K562 (cell line): ENCODE results near the gene MAP3K6. TPM values are rescaled to one million over a fixed set of nuclear protein-coding genes. Genes with fewer than 3 reads are reported as not detected.
A peak's percentile ranks its signal among the peaks of the same experiment; 100 is the strongest.

ENCODE experiments used
- ATAC-seq: fragments of 200-7000 bp; cut with Tn5 transposase; 3 replicates; pipeline ENCODE4 v1.9.1; 2020; ENCODE audit warnings: moderate library complexity
- BruUV-seq: library from RNA; stranded (reverse); fragments of 400-500 nt; replicated peaks from 2 replicates; lab custom pipeline; 2021; lab: Mats Ljungman, UMichigan
- CTCF ChIA-PET: fragments of 300-600 bp; formaldehyde crosslinking; extraction: SDS; loops from one replicate; lab custom pipeline; 2021; ENCODE audit warnings: low intra/inter-chr PET ratio; lab: Yijun Ruan, JAX
- POLR2A ChIA-PET: fragments of 300-600, 350-650 bp; sonication (Branson Sonifier 250); formaldehyde crosslinking; extraction: SDS; loops from one replicate; lab custom pipeline; 2021; ENCODE audit warnings: antibody characterized with exemption, inconsistent platforms; lab: Yijun Ruan, JAX
- DNase-seq, 4 experiments: peaks; one replicate each; pipeline versions ENCODE4 v3.0.0 to v3.0.0-alpha.2; 2011 to 2018; ENCODE audit warnings: low spot score in 3 of 4, mixed read lengths in 3 of 4; ENCODE audit errors: extremely low read depth in 1 of 4
- FAIRE-seq: peaks from 2 replicates; lab custom pipeline; 2011; peaks lifted over from hg19 to GRCh38; lab: Jason Lieb, UNC
- H2AFZ ChIP-seq: 2 replicates; pipeline ENCODE4 v1.6.0; 2011; ENCODE audit warnings: low read depth, low read length, control low read depth, inconsistent platforms
- H3K27ac ChIP-seq: fragments of 200-600 bp; 3 replicates; pipeline ENCODE4 v1.8.0; 2011; ENCODE audit warnings: low read depth, mild to moderate bottlenecking, control low read depth, inconsistent platforms, low read length, moderate library complexity, mixed read lengths; ENCODE audit errors: extremely low read depth
- H3K27me3 ChIP-seq, 2 experiments: fragments of 300-600 bp in 1 of 2; 2 replicates in 1 of 2; 3 replicates in 1 of 2; pipeline versions ENCODE4 v1.6.0 to v1.8.0; 2011; ENCODE audit warnings: inconsistent platforms in 2 of 2, low read length in 2 of 2, mild to moderate bottlenecking in 1 of 2, mixed read lengths in 1 of 2, moderate library complexity in 1 of 2; ENCODE audit not compliant: control insufficient read depth in 2 of 2, insufficient read depth in 2 of 2
- H3K36me3 ChIP-seq: fragments of 300-600 bp; 3 replicates; pipeline ENCODE4 v1.8.0; 2011; ENCODE audit warnings: mild to moderate bottlenecking, low read length, inconsistent platforms; ENCODE audit not compliant: control insufficient read depth, insufficient read depth
- H3K4me1 ChIP-seq, 2 experiments: fragments of 200-600 bp in 1 of 2; replicated peaks in 1 of 2; 2 replicates in 1 of 2; 3 replicates in 1 of 2; pipeline versions ENCODE4 v1.5.1 to v1.8.0; 2011; ENCODE audit warnings: inconsistent platforms in 2 of 2, low read length in 2 of 2, mild to moderate bottlenecking in 1 of 2, mixed read lengths in 1 of 2, moderate library complexity in 1 of 2; ENCODE audit not compliant: control insufficient read depth in 2 of 2, insufficient read depth in 2 of 2
- H3K4me2 ChIP-seq: 2 replicates; pipeline ENCODE4 v1.6.1; 2011; ENCODE audit warnings: low read length, control low read depth, inconsistent platforms, mixed read lengths; ENCODE audit not compliant: insufficient read depth
- H3K4me3 ChIP-seq: fragments of 200-600 bp; sonication (generic), shearing (Covaris generic); 2 replicates; pipeline ENCODE4 v1.5.1; 2016; ENCODE audit warnings: control low read depth, inconsistent platforms
- H3K79me2 ChIP-seq: fragments of 200-600 bp; 3 replicates; pipeline ENCODE4 v1.8.0; 2011; ENCODE audit warnings: low read length, inconsistent platforms; ENCODE audit not compliant: control insufficient read depth, insufficient read depth
- H3K9ac ChIP-seq, 2 experiments: 2 replicates each; pipeline versions ENCODE4 v1.6.0 to v1.6.1; 2011; ENCODE audit warnings: low read depth in 2 of 2, low read length in 2 of 2, control low read depth in 1 of 2, inconsistent platforms in 1 of 2, mild to moderate bottlenecking in 1 of 2, mixed read lengths in 1 of 2; ENCODE audit not compliant: insufficient read depth in 1 of 2
- H3K9me1 ChIP-seq: one replicate; pipeline ENCODE4 v1.6.0; 2011; ENCODE audit warnings: inconsistent platforms, mild to moderate bottlenecking, low read length, moderate library complexity; ENCODE audit not compliant: control insufficient read depth, insufficient read depth
- H3K9me3 ChIP-seq: replicated peaks from 2 replicates; pipeline ENCODE4 v1.5.1; 2011; ENCODE audit warnings: low read depth, low read length, inconsistent platforms; ENCODE audit not compliant: control insufficient read depth, insufficient read depth
- H4K20me1 ChIP-seq: replicated peaks from 2 replicates; pipeline ENCODE4 v1.6.1; 2011; ENCODE audit warnings: low read length, inconsistent platforms, mixed read lengths; ENCODE audit not compliant: control insufficient read depth, insufficient read depth
- CBX5 ChIP-seq: IDR thresholded peaks from 2 replicates; pipeline ENCODE4 v1.6.1; 2014; ENCODE audit warnings: low read depth, borderline replicate concordance
- ETV5 ChIP-seq: sonication (generic); formaldehyde crosslinking; IDR thresholded peaks from 2 replicates; pipeline ENCODE4 v1.4.0; 2020; ENCODE audit warnings: low read depth, mild to moderate bottlenecking, missing genetic modification reagents
- HINFP ChIP-seq: fragments of 450-650 bp; conservative IDR thresholded peaks from 2 replicates; pipeline ENCODE4 v1.6.1; 2016; ENCODE audit warnings: missing genetic modification characterization, low read depth, mild to moderate bottlenecking, control low read depth, missing compliant biosample characterization
- JUND ChIP-seq, 2 experiments: IDR thresholded peaks; 2 replicates in 1 of 2; 3 replicates in 1 of 2; pipeline ENCODE4 v1.6.1; 2011; ENCODE audit warnings: borderline replicate concordance in 2 of 2, low read depth in 2 of 2, low read length in 2 of 2, improper control_type of control experiment in 1 of 2, missing biosample characterization in 1 of 2, missing genetic modification characterization in 1 of 2, missing genetic modification reagents in 1 of 2
- MAFF ChIP-seq: IDR thresholded peaks from 2 replicates; pipeline ENCODE4 v1.6.1; 2012; ENCODE audit warnings: low read length, improper control_type of control experiment
- POLR2G ChIP-seq: fragments of 200-400 bp; formaldehyde crosslinking; IDR thresholded peaks from 2 replicates; pipeline ENCODE4 v1.6.1; 2017; ENCODE audit warnings: low read depth, mild to moderate bottlenecking, antibody characterized with exemption, low read length, moderate library complexity
- RBM22 ChIP-seq: fragments of 200-400 bp; formaldehyde crosslinking; IDR thresholded peaks from 2 replicates; pipeline ENCODE4 v1.6.1; 2018; ENCODE audit warnings: low read length, low read depth; ENCODE audit not compliant: poor library complexity, severe bottlenecking
- STAT5A ChIP-seq: IDR thresholded peaks from 2 replicates; pipeline ENCODE4 v1.6.1; 2012; ENCODE audit warnings: low read length, inconsistent platforms, borderline replicate concordance
- TEAD4 ChIP-seq, 2 experiments: sonication (generic) in 1 of 2; formaldehyde crosslinking in 1 of 2; IDR thresholded peaks; 2 replicates each; pipeline versions ENCODE4 v1.6.1 to v1.8.0; 2012 to 2022; ENCODE audit warnings: borderline replicate concordance in 1 of 2, inconsistent platforms in 1 of 2, low read length in 1 of 2, mild to moderate bottlenecking in 1 of 2, missing genetic modification reagents in 1 of 2
- TFE3 ChIP-seq: fragments of 450-650 bp; formaldehyde crosslinking; IDR thresholded peaks from 2 replicates; pipeline ENCODE4 v1.4.0; 2020; ENCODE audit warnings: mild to moderate bottlenecking, mixed read lengths
- VEZF1 ChIP-seq: fragments of 200-800 bp; sonication (Bioruptor generic); IDR thresholded peaks from 2 replicates; pipeline ENCODE4 v1.6.1; 2017; ENCODE audit warnings: missing genetic modification characterization, missing compliant biosample characterization
- ZHX1 ChIP-seq: fragments of 150-350 bp; conservative IDR thresholded peaks from 2 replicates; pipeline ENCODE4 v1.6.1; 2014; ENCODE audit warnings: low read length
- ZNF253 ChIP-seq: fragments of 250-450 bp; sonication (Bioruptor Pico); conservative IDR thresholded peaks from 2 replicates; pipeline ENCODE4 v1.6.1; 2021; ENCODE audit warnings: mild to moderate bottlenecking
- ZNF707 ChIP-seq: fragments of 250-450 bp; sonication (Bioruptor Pico); conservative IDR thresholded peaks from 2 replicates; pipeline ENCODE4 v1.8.0; 2022; ENCODE audit warnings: inconsistent platforms, mild to moderate bottlenecking, moderate library complexity
- WGBS: fragments of 100-300 bp; shearing (Covaris generic); methylation state at CpG from one replicate; pipeline ENCODE4 v1.1.6; 2016; ENCODE audit warnings: low coverage, mixed read lengths; ENCODE audit not compliant: insufficient coverage; ENCODE audit errors: missing lambda C conversion rate; 5-methylcytosine and 5-hydroxymethylcytosine counted together
- in situ Hi-C: fragments of 300-500 bp; cut with MboI; formaldehyde crosslinking; loops from 4 replicates; pipeline ENCODE4 v1.15.0; 2018; ENCODE audit warnings: inconsistent platforms, mixed read lengths
- intact Hi-C: fragments of 100-400 bp; cut with micrococcal nuclease; formaldehyde crosslinking; loops from 2 replicates; pipeline ENCODE4 v1.14.2; 2022
- polyA plus RNA-seq, 8 experiments: library from polyadenylated mRNA; depleted of rRNA in 4 of 8; stranded (reverse) in 5 of 8; unstranded in 3 of 8; fragments of >200 nt; fragmentation: Nextera tagmentation in 2 of 8; fragmentation: Illumina TruSeq in 1 of 8; extraction: Ambion mirVana in 2 of 8; extraction: Trizol in 1 of 8; gene quantifications; 2 replicates each; pipeline versions ENCODE4 v1.2.1 to v1.2.3, GENCODE V29; 2011 to 2014; ENCODE audit warnings: inconsistent platforms in 1 of 8, missing spikeins in 1 of 8
- total RNA-seq, 7 experiments: library from RNA; depleted of rRNA in 6 of 7; stranded (reverse); fragments of >200 nt in 6 of 7; fragmentation: Illumina TruSeq in 2 of 7; extraction: Trizol in 2 of 7; gene quantifications; 2 replicates each; pipeline versions ENCODE4 v1.2.1 to v1.2.3, GENCODE V29; 2011 to 2021; ENCODE audit warnings: low replicate concordance in 1 of 7

MAP3K6 gene
- total and polyA plus RNA-seq, 9 of the 15 experiments (the other 6 are each of a cell fraction or from before 2014, with no cell fraction given): 0.99 to 21.9 (median 7.0) TPM

GRCh38 chr1:27405074-27405473 lies 38.3 kb upstream of the MAP3K6 start:
- H3K36me3 ChIP-seq: peaks cover 51% of the 10 kb centered on the region
- no peak overlapping the region for H3K9ac ChIP-seq
- H3K27ac ChIP-seq: no peak overlapping the region
- no peaks in the 10 kb centered on the region for H3K79me2 ChIP-seq
- FAIRE-seq: no peak
- intact Hi-C loops (no loop called here), in situ Hi-C loops (no loop called here)
- ChIA-PET CTCF (no interaction called here), POLR2A (interaction anchor here (0.6 to 2.2 kb wide), 6 partner anchors 8 to 461 kb away, joined by 3 to 11 read pairs (median 4); no protein-coding TSS in a partner anchor)
- no peaks in the 10 kb centered on the region for H3K9me3 ChIP-seq
- ATAC-seq: no peak
- H2AFZ ChIP-seq: no peak overlapping the region
- no peak overlapping the region for H3K4me2 ChIP-seq
- no peaks in the 10 kb centered on the region for H3K9me1 ChIP-seq
- H3K4me1 ChIP-seq: peaks cover 0 to 12% of the 10 kb centered on the region in 2 experiments; a peak in 2 of 5 replicates
- DNase-seq: no peak
- H3K27me3 ChIP-seq: no peaks in the 10 kb centered on the region
- H4K20me1 ChIP-seq: no peaks in the 10 kb centered on the region
- BruUV-seq: no TSS peak
- no peak overlapping the region for H3K4me3 ChIP-seq
- 85% methylated on average over 13 of the region's 13 CpGs for WGBS
- TF ChIP-seq TEAD4 (IDR thresholded peaks at IDR 0.05; ENCODE audit: low read length) (no peak), TEAD4 (CRISPR knock-in tag; IDR thresholded peaks at IDR 0.05; ENCODE audit: borderline replicate concordance) (no peak), MAFF (no peak), VEZF1 (CRISPR knock-in tag) (no peak), JUND (IDR thresholded peaks at IDR 0.05; ENCODE audit: borderline replicate concordance, low read depth, low read length) (no peak), JUND (tag; IDR thresholded peaks at IDR 0.05; ENCODE audit: borderline replicate concordance, low read depth, low read length) (no peak), TFE3 (no peak), ZNF253 (CRISPR knock-in tag) (no peak), STAT5A (no peak), ZHX1 (no peak), POLR2G (peak; percentile 64; the same call in 1 of the 2 replicates), RBM22 (peak; percentile 94), CBX5 (no peak), ETV5 (CRISPR knock-in tag) (no peak), HINFP (no peak), ZNF707 (CRISPR knock-in tag) (no peak)
